IMR-90 (cell line): ENCODE results near the gene LRRC9. TPM values are rescaled to one million over a fixed set of nuclear protein-coding genes. Genes with fewer than 3 reads are reported as not detected.

Source experiments
- ATAC-seq: fragments of 200-7000 bp; cut with Tn5 transposase; 2 replicates; pipeline ENCODE4 v1.9.1; 2020; ENCODE audit warnings: low read depth, mild to moderate bottlenecking, moderate library complexity
- BruUV-seq: library from RNA; stranded (reverse); fragments of 400-500 nt; replicated peaks from 2 replicates; lab custom pipeline; 2021; lab: Mats Ljungman, UMichigan
- CTCF ChIA-PET: fragments of 300-600 bp; formaldehyde crosslinking; extraction: SDS; loops from one replicate; lab custom pipeline; 2021; ENCODE audit warnings: antibody characterized with exemption; lab: Yijun Ruan, JAX
- POLR2A ChIA-PET: fragments of 300-600 bp; sonication (Branson Sonifier 250); formaldehyde crosslinking; loops from one replicate; lab custom pipeline; 2022; ENCODE audit warnings: antibody characterized with exemption; ENCODE audit not compliant: unreplicated experiment; lab: Charles Lee
- DNase-seq: peaks from one replicate; pipeline ENCODE4 v3.0.0; 2013
- H2AFZ ChIP-seq: replicated peaks from 2 replicates; pipeline ENCODE3; 2013; ENCODE audit warnings: low read length, mild to moderate bottlenecking; ENCODE audit not compliant: poor library complexity
- H2AK5ac ChIP-seq: 2 replicates; pipeline ENCODE4 v1.6.1; 2013; ENCODE audit warnings: low read depth, low read length, inconsistent platforms
- H2AK9ac ChIP-seq: replicated peaks from 2 replicates; pipeline ENCODE3; 2013; ENCODE audit warnings: mild to moderate bottlenecking, low read depth, low read length, moderate library complexity; ENCODE audit not compliant: poor library complexity
- H2BK120ac ChIP-seq: 2 replicates; pipeline ENCODE4 v1.6.1; 2013; ENCODE audit warnings: low read depth, low read length, inconsistent platforms
- H2BK15ac ChIP-seq: 3 replicates; pipeline ENCODE4 v1.6.1; 2013; ENCODE audit warnings: low read depth, low read length, inconsistent platforms
- H2BK20ac ChIP-seq: 2 replicates; pipeline ENCODE4 v1.6.1; 2013; ENCODE audit warnings: low read depth, mild to moderate bottlenecking, inconsistent platforms, low read length, moderate library complexity
- H2BK5ac ChIP-seq: 2 replicates; pipeline ENCODE4 v1.6.1; 2013; ENCODE audit warnings: mild to moderate bottlenecking, low read depth, low read length, inconsistent platforms; ENCODE audit not compliant: poor library complexity, severe bottlenecking
- H3K14ac ChIP-seq: replicated peaks from 2 replicates; pipeline ENCODE4 v1.6.1; 2013; ENCODE audit warnings: low read depth, low read length, inconsistent platforms
- H3K18ac ChIP-seq: 2 replicates; pipeline ENCODE4 v1.6.1; 2013; ENCODE audit warnings: low read depth, low read length, control low read depth
- H3K23ac ChIP-seq: 2 replicates; pipeline ENCODE4 v1.6.1; 2013; ENCODE audit warnings: low read depth, low read length, inconsistent platforms
- H3K27ac ChIP-seq: 2 replicates; pipeline ENCODE4 v1.5.1; 2013; ENCODE audit warnings: mild to moderate bottlenecking, control low read depth, low read length; ENCODE audit not compliant: insufficient read depth
- H3K27me3 ChIP-seq: 2 replicates; pipeline ENCODE4 v1.6.1; 2013; ENCODE audit warnings: low read length; ENCODE audit not compliant: control insufficient read depth, insufficient read depth
- H3K36me3 ChIP-seq: 2 replicates; pipeline ENCODE4 v1.6.1; 2013; ENCODE audit warnings: low read length, mixed read lengths; ENCODE audit not compliant: control insufficient read depth, insufficient read depth
- H3K4ac ChIP-seq: 2 replicates; pipeline ENCODE4 v1.6.1; 2013; ENCODE audit warnings: low read depth, low read length, inconsistent platforms
- H3K4me1 ChIP-seq: 2 replicates; pipeline ENCODE4 v1.6.1; 2013; ENCODE audit warnings: low read length, mixed read lengths; ENCODE audit not compliant: control insufficient read depth, insufficient read depth
- H3K4me2 ChIP-seq: 2 replicates; pipeline ENCODE4 v1.6.1; 2013; ENCODE audit warnings: low read depth, mild to moderate bottlenecking, control low read depth, low read length, moderate library complexity
- H3K4me3 ChIP-seq: 2 replicates; pipeline ENCODE4 v1.5.1; 2013; ENCODE audit warnings: low read depth, mild to moderate bottlenecking, control low read depth, low read length, moderate library complexity; ENCODE audit not compliant: insufficient read depth
- H3K56ac ChIP-seq: 2 replicates; pipeline ENCODE4 v1.6.1; 2013; ENCODE audit warnings: low read length, inconsistent platforms; ENCODE audit not compliant: insufficient read depth; ENCODE audit errors: extremely low read depth
- H3K79me1 ChIP-seq, 2 experiments: 2 replicates each; pipeline ENCODE4 v1.6.1; 2013; ENCODE audit warnings: low read length in 2 of 2, inconsistent platforms in 1 of 2, low read depth in 1 of 2
- H3K9ac ChIP-seq: 2 replicates; pipeline ENCODE4 v1.6.1; 2013; ENCODE audit warnings: low read depth, low read length, control low read depth
- H3K9me1 ChIP-seq: 2 replicates; pipeline ENCODE4 v1.6.1; 2013; ENCODE audit warnings: low read length, inconsistent platforms; ENCODE audit not compliant: insufficient read depth
- H3K9me3 ChIP-seq: 2 replicates; pipeline ENCODE4 v1.6.1; 2013; ENCODE audit warnings: low read length; ENCODE audit not compliant: control insufficient read depth, insufficient read depth
- H4K20me1 ChIP-seq: 2 replicates; pipeline ENCODE4 v1.6.1; 2013; ENCODE audit warnings: low read length, inconsistent platforms; ENCODE audit not compliant: insufficient read depth
- H4K5ac ChIP-seq: 2 replicates; pipeline ENCODE4 v1.6.1; 2013; ENCODE audit warnings: mild to moderate bottlenecking, low read depth, low read length, control low read depth
- H4K8ac ChIP-seq, 2 experiments: 2 replicates each; pipeline ENCODE4 v1.6.1; 2013; ENCODE audit warnings: low read depth in 2 of 2, low read length in 2 of 2, control low read depth in 1 of 2, inconsistent platforms in 1 of 2
- H4K91ac ChIP-seq: 2 replicates; pipeline ENCODE4 v1.6.1; 2013; ENCODE audit warnings: low read depth, low read length, inconsistent platforms; ENCODE audit not compliant: insufficient read depth
- FOS ChIP-seq: fragments of 150-350 bp; IDR thresholded peaks from 2 replicates; pipeline ENCODE4 v1.6.1; 2016; ENCODE audit warnings: low read depth, low read length
- WGBS, 2 experiments: methylation state at CpG; one replicate each; pipeline versions ENCODE4 v1.1.5 to v1.1.7; 2013; ENCODE audit warnings: missing lambda C conversion rate in 2 of 2; ENCODE audit not compliant: insufficient read length in 1 of 2; ENCODE audit errors: extremely low coverage in 2 of 2; 5-methylcytosine and 5-hydroxymethylcytosine counted together
- dilution Hi-C: fragments of 300-500 bp; cut with HindIII; formaldehyde crosslinking; loops from one replicate; pipeline ENCODE4 v1.14.3; 2018; ENCODE audit warnings: low sequenced_read_pairs; ENCODE audit not compliant: unreplicated experiment
- in situ Hi-C: fragments of 300-500 bp; cut with MboI; formaldehyde crosslinking; loops from 3 replicates; pipeline ENCODE4 v1.14.3; 2019; ENCODE audit warnings: low sequenced_read_pairs, inconsistent platforms, mixed read lengths
- intact Hi-C: fragments of 100-400 bp; cut with micrococcal nuclease; formaldehyde crosslinking; loops from 2 replicates; pipeline ENCODE4 v1.10.0; 2022
- polyA plus RNA-seq, 3 experiments: library from polyadenylated mRNA; depleted of rRNA; stranded (reverse); fragments of >200 nt; gene quantifications; 2 replicates each; pipeline ENCODE4 v1.2.3, GENCODE V29; 2012; ENCODE audit warnings: low replicate concordance in 1 of 3
- total RNA-seq: library from RNA; depleted of rRNA; stranded (reverse); fragments of >200 nt; gene quantifications from 2 replicates; pipeline ENCODE4 v1.2.3, GENCODE V29; 2012

The LRRC9 gene
- total and polyA plus RNA-seq, 2 of the 4 experiments (the other 2 are of a cell fraction) = not detected

GRCh38 chr14:59925797-59926196, 5.9 kb downstream of the LRRC9 start:
- Histone ChIP-seq H3K23ac (no peak overlapping the region), H4K5ac (no peak overlapping the region), H3K4me3 (no peak overlapping the region), H3K79me1 (no peaks in the 10 kb centered on the region), H3K4ac (no peak overlapping the region), H2BK120ac (no peak overlapping the region), H3K9ac (no peak overlapping the region), H2AFZ (no peak overlapping the region), H3K18ac (no peak overlapping the region), H4K20me1 (no peaks in the 10 kb centered on the region), H4K8ac (no peak overlapping the region), H3K4me1 (no peaks in the 10 kb centered on the region), H3K56ac (no peak overlapping the region), H2BK5ac (no peak overlapping the region), H3K9me3 (no peaks in the 10 kb centered on the region), H2AK9ac (no peak overlapping the region), H2AK5ac (no peak overlapping the region), H3K27me3 (peaks cover 5% of the 10 kb centered on the region; the same call in 1 of the 2 replicates), H3K27ac (no peak overlapping the region), H3K4me2 (no peak overlapping the region), H4K91ac (no peak overlapping the region), H3K36me3 (no peaks in the 10 kb centered on the region), H2BK15ac (no peak overlapping the region), H3K9me1 (no peaks in the 10 kb centered on the region), H3K14ac (no peak overlapping the region), H2BK20ac (no peak overlapping the region)
- no peak for ATAC-seq
- in situ Hi-C loops = no loop called here
- POLR2A ChIA-PET = no interaction called here
- WGBS, 2 experiments = no CpG with 5 or more reads among the region's 2 CpGs
- BruUV-seq = no TSS peak
- dilution Hi-C loops = no loop called here
- DNase-seq = no peak
- CTCF ChIA-PET = no interaction called here
- intact Hi-C loops = no loop called here
- no peak for TF ChIP-seq FOS
